ENCODE measurements around the gene CCDC57.

The CCDC57 gene

GRCh38 chr17:82083009-82083408, 129.6 kb downstream of the CCDC57 start:
- Histone ChIP-seq H4K20me1 (ENCODE audit: insufficient read depth) (no peaks in the 10 kb centered on the region), H3K4me2 (no peak overlapping the region), H3K27ac (no peak overlapping the region), H3K36me3 (ENCODE audit: insufficient read depth) (peaks cover 35% of the 10 kb centered on the region; the same call in 1 of the 2 replicates), H3K4me1 (ENCODE audit: low read depth, poor library complexity, severe bottlenecking) (no peaks in the 10 kb centered on the region), H3K9ac (no peak overlapping the region), H2AFZ (ENCODE audit: low read depth) (no peak overlapping the region), H3K79me2 (ENCODE audit: insufficient read depth, low read depth) (no peaks in the 10 kb centered on the region), H3K27me3 (ENCODE audit: insufficient read depth, low read depth) (no peaks in the 10 kb centered on the region), H3K4me3 (IDR thresholded peaks at IDR 0.05; ENCODE audit: insufficient read depth, low read depth, low read length) (no peak overlapping the region)
- no peak for TF ChIP-seq CTCF (conservative IDR thresholded peaks at IDR 0.05; ENCODE audit: low read depth, low read length)

- Histone ChIP-seq H3K9ac (no peak overlapping the region), H3K4me1 (ENCODE audit: low read depth, poor library complexity, severe bottlenecking) (no peaks in the 10 kb centered on the region), H4K20me1 (ENCODE audit: insufficient read depth) (no peaks in the 10 kb centered on the region), H3K4me3 (IDR thresholded peaks at IDR 0.05; ENCODE audit: insufficient read depth, low read depth, low read length) (no peak overlapping the region), H2AFZ (ENCODE audit: low read depth) (no peak overlapping the region), H3K27ac (no peak overlapping the region), H3K4me2 (no peak overlapping the region), H3K36me3 (ENCODE audit: insufficient read depth) (peaks cover 35% of the 10 kb centered on the region; the same call in 1 of the 2 replicates), H3K27me3 (ENCODE audit: insufficient read depth, low read depth) (no peaks in the 10 kb centered on the region), H3K79me2 (ENCODE audit: insufficient read depth, low read depth) (no peaks in the 10 kb centered on the region)
- no peak for TF ChIP-seq CTCF (conservative IDR thresholded peaks at IDR 0.05; ENCODE audit: low read depth, low read length)
Observed at GRCh38 chr17:82082456-82082855, 130.2 kb downstream of the CCDC57 start.

- H3K4me2 ChIP-seq = no peak overlapping the region
- H3K36me3 ChIP-seq (ENCODE audit: insufficient read depth) = peaks cover 35% of the 10 kb centered on the region; the same call in 1 of the 2 replicates
- no peak overlapping the region for H3K27ac ChIP-seq
- no peak overlapping the region for H3K4me3 ChIP-seq (IDR thresholded peaks at IDR 0.05; ENCODE audit: insufficient read depth, low read depth, low read length)
- H3K4me1 ChIP-seq (ENCODE audit: low read depth, poor library complexity, severe bottlenecking) = no peaks in the 10 kb centered on the region
- no peak for TF ChIP-seq CTCF (conservative IDR thresholded peaks at IDR 0.05; ENCODE audit: low read depth, low read length)
- H3K79me2 ChIP-seq (ENCODE audit: insufficient read depth, low read depth) = no peaks in the 10 kb centered on the region
- H4K20me1 ChIP-seq (ENCODE audit: insufficient read depth) = no peaks in the 10 kb centered on the region
- no peak overlapping the region for H2AFZ ChIP-seq (ENCODE audit: low read depth)
- H3K9ac ChIP-seq = no peak overlapping the region
- H3K27me3 ChIP-seq (ENCODE audit: insufficient read depth, low read depth) = no peaks in the 10 kb centered on the region
Observed at GRCh38 chr17:82081966-82082365, 130.7 kb downstream of the CCDC57 start.

GRCh38 chr17:82081546-82081945, 131.1 kb downstream of the CCDC57 start:
- H4K20me1 ChIP-seq (ENCODE audit: insufficient read depth) = no peaks in the 10 kb centered on the region
- H3K79me2 ChIP-seq (ENCODE audit: insufficient read depth, low read depth) = no peaks in the 10 kb centered on the region
- H3K4me2 ChIP-seq = no peak overlapping the region
- no peak overlapping the region for H3K27ac ChIP-seq
- peaks cover 35% of the 10 kb centered on the region; the same call in 1 of the 2 replicates for H3K36me3 ChIP-seq (ENCODE audit: insufficient read depth)
- H3K9ac ChIP-seq = no peak overlapping the region
- no peak overlapping the region for H2AFZ ChIP-seq (ENCODE audit: low read depth)
- no peak for TF ChIP-seq CTCF (conservative IDR thresholded peaks at IDR 0.05; ENCODE audit: low read depth, low read length)
- no peaks in the 10 kb centered on the region for H3K4me1 ChIP-seq (ENCODE audit: low read depth, poor library complexity, severe bottlenecking)
- no peaks in the 10 kb centered on the region for H3K27me3 ChIP-seq (ENCODE audit: insufficient read depth, low read depth)
- H3K4me3 ChIP-seq (IDR thresholded peaks at IDR 0.05; ENCODE audit: insufficient read depth, low read depth, low read length) = no peak overlapping the region
